GM23248 (cell line): ENCODE results near the gene POMGNT2. TPM values are rescaled to one million over a fixed set of nuclear protein-coding genes. Genes with fewer than 3 reads are reported as not detected.
A peak's percentile ranks its signal among the peaks of the same experiment; 100 is the strongest.

Source experiments
- DNase-seq: peaks from one replicate; pipeline ENCODE4 v3.0.0-alpha.2; 2015
- H2AFZ ChIP-seq: fragments of 200-600 bp; sonication (generic); 2 replicates; pipeline ENCODE4 v1.6.1; 2016; ENCODE audit warnings: antibody characterized with exemption
- H3F3A ChIP-seq: fragments of 200-600 bp; sonication (generic); 2 replicates; pipeline ENCODE4 v1.6.1; 2016; ENCODE audit warnings: mild to moderate bottlenecking, antibody characterized with exemption, mixed run types; ENCODE audit not compliant: insufficient read depth
- H3K27ac ChIP-seq: fragments of 200-600 bp; sonication (generic); 2 replicates; pipeline ENCODE4 v1.5.1; 2016; ENCODE audit warnings: mild to moderate bottlenecking
- H3K27me3 ChIP-seq: fragments of 200-600 bp; sonication (generic); replicated peaks from 2 replicates; pipeline ENCODE4 v1.6.1; 2016; ENCODE audit warnings: mild to moderate bottlenecking; ENCODE audit not compliant: insufficient read depth
- H3K36me3 ChIP-seq: fragments of 200-600 bp; sonication (generic); 2 replicates; pipeline ENCODE4 v1.6.1; 2016; ENCODE audit warnings: low read depth, mild to moderate bottlenecking
- H3K4me1 ChIP-seq: fragments of 200-600 bp; sonication (generic); 2 replicates; pipeline ENCODE4 v1.6.1; 2016; ENCODE audit warnings: mild to moderate bottlenecking; ENCODE audit not compliant: insufficient read depth
- H3K4me2 ChIP-seq: fragments of 200-600 bp; sonication (generic); one replicate; pipeline ENCODE4 v1.6.1; 2016; ENCODE audit warnings: mild to moderate bottlenecking; ENCODE audit not compliant: unreplicated experiment
- H3K4me3 ChIP-seq: fragments of 200-600 bp; sonication (generic); 2 replicates; pipeline ENCODE4 v1.5.1; 2016; ENCODE audit warnings: mild to moderate bottlenecking
- H3K79me2 ChIP-seq: fragments of 200-600 bp; sonication (generic); 2 replicates; pipeline ENCODE4 v1.6.1; 2016; ENCODE audit warnings: mild to moderate bottlenecking; ENCODE audit not compliant: insufficient read depth
- H3K9ac ChIP-seq: fragments of 200-600 bp; sonication (generic); 2 replicates; pipeline ENCODE4 v1.6.1; 2016; ENCODE audit warnings: mild to moderate bottlenecking
- H3K9me2 ChIP-seq: fragments of 200-600 bp; sonication (generic); 2 replicates; pipeline ENCODE4 v1.6.1; 2016; ENCODE audit warnings: mixed run types, mild to moderate bottlenecking, moderate library complexity; ENCODE audit not compliant: insufficient read depth
- H3K9me3 ChIP-seq: fragments of 200-600 bp; sonication (generic); one replicate; pipeline ENCODE4 v1.6.1; 2017; ENCODE audit warnings: low read depth
- H4K20me1 ChIP-seq: fragments of 200-600 bp; sonication (generic); 2 replicates; pipeline ENCODE4 v1.6.0; 2016; ENCODE audit not compliant: insufficient read depth
- EZH2 ChIP-seq: fragments of 200-600 bp; sonication (generic); IDR thresholded peaks from 2 replicates; pipeline ENCODE4 v1.6.1; 2018; ENCODE audit warnings: antibody characterized with exemption, mild to moderate bottlenecking; ENCODE audit not compliant: insufficient read depth, poor library complexity, severe bottlenecking
- EZH2phosphoT487 ChIP-seq: fragments of 200-600 bp; sonication (generic); IDR thresholded peaks from 2 replicates; pipeline ENCODE4 v1.6.1; 2018; ENCODE audit warnings: antibody characterized with exemption, moderate library complexity, mild to moderate bottlenecking, low read depth; ENCODE audit not compliant: insufficient read depth
- WGBS, 2 experiments: methylation state at CpG; one replicate each; pipeline ENCODE4 v1.1.6; 2015 to 2017; ENCODE audit warnings: low lambda C conversion rate in 2 of 2, low coverage in 1 of 2; ENCODE audit errors: missing lambda C conversion rate in 2 of 2; 5-methylcytosine and 5-hydroxymethylcytosine counted together
- in situ Hi-C: fragments of 300-500 bp; cut with MboI; formaldehyde crosslinking; loops from 2 replicates; pipeline ENCODE4 v1.15.0; 2020
- polyA plus RNA-seq: library from polyadenylated mRNA; unstranded; fragments of >200 nt; fragmentation: Nextera tagmentation; extraction: Ambion mirVana; gene quantifications from 2 replicates; pipeline ENCODE4 v1.2.1, GENCODE V29; 2016
- total RNA-seq: library from RNA; depleted of rRNA; stranded (reverse); fragments of >200 nt; shearing (Covaris generic); gene quantifications from 2 replicates; pipeline ENCODE4 v1.2.3, GENCODE V29; 2014; rRNA removed

POMGNT2 gene
- 11.6 and 14.5 TPM in 2 replicates for total RNA-seq
- 10.6 and 11.6 TPM in 2 replicates for polyA plus RNA-seq

DNA sequence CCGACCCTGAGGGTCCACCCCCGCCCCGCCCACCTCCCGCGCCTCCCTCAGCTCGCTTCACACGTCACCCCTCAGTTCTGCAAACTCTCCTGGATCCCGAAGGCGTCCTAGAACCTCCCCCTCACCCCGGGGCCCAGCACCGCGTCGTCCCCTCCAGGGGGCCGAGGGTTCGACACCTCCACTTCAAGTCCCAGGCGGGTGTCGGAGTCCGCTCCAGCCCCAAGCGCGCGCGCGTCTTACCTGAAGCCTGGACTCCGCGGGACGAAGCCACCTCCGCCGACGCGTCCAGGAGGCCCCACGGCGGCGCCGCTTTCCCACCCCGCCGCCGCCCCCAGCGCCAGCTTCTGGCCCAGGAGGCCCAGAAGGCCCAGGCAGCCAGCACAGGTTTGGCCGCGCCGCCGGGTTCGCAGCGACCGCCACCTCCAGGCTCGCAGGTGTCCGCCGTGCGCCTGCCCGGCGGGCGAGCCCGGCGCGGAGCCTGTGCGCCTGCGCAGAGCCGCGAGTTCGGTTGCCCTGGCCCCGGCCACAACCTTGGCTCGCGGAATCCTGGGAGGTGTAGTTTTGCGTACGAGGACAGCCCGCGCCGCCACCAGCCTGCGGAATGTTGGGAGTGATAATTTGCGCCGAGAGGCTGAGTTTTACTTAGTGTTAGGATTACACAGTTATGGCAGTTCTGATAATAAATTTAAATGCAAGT lies at the start of gene POMGNT2:
POMGNT2 (minus strand) TSS at position 484 of the 697 bp plus-strand sequence. CDS start 24,648 bp downstream, outside the sequence.
- Histone ChIP-seq H3K4me1 (peaks cover 6% of the 10 kb centered on the region; the same call in 1 of the 2 replicates), H3F3A (no peaks in the 10 kb centered on the region), H4K20me1 (no peaks in the 10 kb centered on the region), H3K4me2 (peak within 1 kb of the TSS; percentile 93), H3K79me2 (no peaks in the 10 kb centered on the region), H3K9me3 (no peaks in the 10 kb centered on the region), H3K27ac (no peak within 1 kb of the TSS), H3K4me3 (peak within 1 kb of the TSS; percentile 89), H3K36me3 (no peaks in the 10 kb centered on the region), H3K27me3 (no peaks in the 10 kb centered on the region), H3K9ac (peak within 1 kb of the TSS; percentile 81), H2AFZ (peak within 1 kb of the TSS; percentile 99), H3K9me2 (no peaks in the 10 kb centered on the region)
- peak; percentile 91 for DNase-seq
- in situ Hi-C loops = no loop called here
- WGBS, 2 experiments = 0 to 1% methylated on average over 31 to 64 of the region's 71 CpGs
- no peak for TF ChIP-seq EZH2
- no peak for TF ChIP-seq EZH2phosphoT487

DNA sequence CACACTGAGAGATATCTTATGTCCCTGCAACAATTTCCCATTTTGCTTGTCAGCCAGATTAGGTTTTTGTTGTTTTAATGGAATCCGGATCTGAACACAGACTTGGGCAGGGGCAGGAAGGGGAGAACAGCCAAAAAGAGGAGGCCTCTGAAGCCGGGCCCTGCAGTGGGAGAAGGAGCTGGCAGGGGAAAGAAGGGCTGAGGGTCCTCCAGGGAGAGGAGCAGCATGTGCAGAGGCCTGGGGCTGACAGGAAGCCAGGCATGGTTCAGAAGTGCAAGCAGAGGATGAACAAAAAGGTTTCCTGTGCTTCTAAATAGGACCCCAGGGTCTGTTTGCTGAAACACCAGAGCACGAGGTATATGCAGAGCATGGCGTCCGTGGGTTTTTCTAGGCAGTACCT lies 49.1 kb upstream of the POMGNT2 start:
- DNase-seq = no peak
- no peaks in the 10 kb centered on the region for H4K20me1 ChIP-seq
- TF ChIP-seq EZH2phosphoT487 (no peak), EZH2 (no peak)
- in situ Hi-C loops = loop anchor here (5.0 kb wide), 1 partner anchor 193 kb away; no protein-coding TSS in a partner anchor
- H3K79me2 ChIP-seq = no peaks in the 10 kb centered on the region
- no peak overlapping the region for H3K4me2 ChIP-seq
- H3K27ac ChIP-seq = no peak overlapping the region
- H3K9ac ChIP-seq = no peak overlapping the region
- no peaks in the 10 kb centered on the region for H3K27me3 ChIP-seq
- peaks cover 10% of the 10 kb centered on the region; the same call in 1 of the 2 replicates for H3K4me1 ChIP-seq
- H3K4me3 ChIP-seq = no peak overlapping the region
- no peaks in the 10 kb centered on the region for H3K9me2 ChIP-seq
- WGBS, 2 experiments = 87 to 93% methylated on average over 5 of the region's 5 CpGs
- H2AFZ ChIP-seq = no peak overlapping the region
- H3K36me3 ChIP-seq = no peaks in the 10 kb centered on the region
- H3F3A ChIP-seq = no peaks in the 10 kb centered on the region
- H3K9me3 ChIP-seq = no peaks in the 10 kb centered on the region

DNA sequence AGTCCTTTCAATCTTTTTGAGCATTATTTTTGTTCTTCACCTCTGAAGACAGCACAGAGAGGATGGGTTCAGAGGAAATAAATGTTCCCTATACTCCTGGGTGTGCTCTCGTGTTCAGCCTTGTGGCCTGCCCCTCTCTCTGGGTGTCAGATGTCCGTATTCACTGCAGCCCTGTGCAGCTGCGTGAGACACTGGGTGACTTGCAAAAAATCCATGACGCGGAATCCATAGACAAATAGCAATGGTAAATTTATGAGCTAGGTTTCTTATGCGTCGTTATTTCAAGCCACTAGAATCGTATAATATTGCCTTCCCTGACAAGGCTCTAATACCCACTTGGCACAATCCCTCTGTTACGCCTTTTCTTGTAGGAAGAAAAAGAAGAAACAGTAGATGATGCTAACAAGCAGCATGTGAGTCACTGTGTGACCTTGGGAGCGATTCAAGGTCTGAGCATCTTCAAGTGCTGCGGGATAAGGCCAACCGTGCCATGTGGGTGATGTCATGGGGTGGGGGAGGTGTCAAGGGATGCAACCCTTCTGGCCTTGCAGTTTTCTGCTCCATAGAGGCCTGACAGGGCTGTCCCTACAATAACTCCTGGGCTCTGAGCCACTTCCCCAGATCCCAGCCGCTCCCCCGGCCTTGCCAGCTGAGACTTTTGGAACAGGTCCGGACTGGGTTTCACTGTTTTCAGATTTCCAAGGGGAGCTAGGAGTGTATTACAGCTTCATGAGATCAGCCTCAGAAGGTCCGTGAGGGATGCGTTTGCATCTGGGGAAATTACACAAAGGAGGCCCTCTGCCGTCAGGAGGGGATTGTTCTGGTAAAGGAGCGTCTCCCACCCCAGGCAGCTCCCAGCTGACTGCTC lies 47.6 kb upstream of the POMGNT2 start:
- WGBS, 2 experiments = 11 to 12% methylated on average over 16 to 19 of the region's 19 CpGs
- H3K4me1 ChIP-seq = peaks cover 10% of the 10 kb centered on the region; the same call in 1 of the 2 replicates
- DNase-seq = peak; percentile 86
- H3K4me3 ChIP-seq = no peak overlapping the region
- no peaks in the 10 kb centered on the region for H4K20me1 ChIP-seq
- no peaks in the 10 kb centered on the region for H3F3A ChIP-seq
- peak overlapping the region; percentile 16; the same call in 1 of the 2 replicates for H3K27ac ChIP-seq
- no peaks in the 10 kb centered on the region for H3K36me3 ChIP-seq
- no peak overlapping the region for H2AFZ ChIP-seq
- H3K79me2 ChIP-seq = no peaks in the 10 kb centered on the region
- peak overlapping the region; percentile 5 for H3K4me2 ChIP-seq
- H3K9ac ChIP-seq = no peak overlapping the region
- H3K9me2 ChIP-seq = no peaks in the 10 kb centered on the region
- no peaks in the 10 kb centered on the region for H3K9me3 ChIP-seq
- H3K27me3 ChIP-seq = no peaks in the 10 kb centered on the region
- TF ChIP-seq EZH2phosphoT487 = no peak
- no peak for TF ChIP-seq EZH2
- in situ Hi-C loops = loop anchor here (5.0 kb wide), 1 partner anchor 191 kb away; no protein-coding TSS in a partner anchor

DNA sequence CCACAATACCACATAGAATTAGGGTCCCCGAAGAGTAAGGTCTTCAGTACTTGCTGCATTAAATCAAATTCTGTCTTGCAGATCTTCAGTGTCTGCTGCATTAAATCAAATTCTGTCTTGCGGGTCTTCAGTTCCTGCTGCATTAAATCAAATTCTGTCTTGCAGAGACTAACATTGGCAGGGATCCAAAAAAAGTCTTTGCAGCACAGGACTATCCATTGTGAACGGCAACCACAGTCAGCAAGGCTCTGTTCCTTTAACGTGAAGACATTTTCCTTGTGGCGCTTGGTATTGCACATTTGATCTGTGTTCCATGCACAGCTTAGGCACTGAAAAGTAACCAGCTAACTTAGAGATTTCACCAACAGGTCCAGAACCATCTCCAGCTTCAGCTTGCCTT lies 46.8 kb upstream of the POMGNT2 start:
- H4K20me1 ChIP-seq = no peaks in the 10 kb centered on the region
- H3K27me3 ChIP-seq = no peaks in the 10 kb centered on the region
- H3K79me2 ChIP-seq = no peaks in the 10 kb centered on the region
- DNase-seq = no peak
- no peaks in the 10 kb centered on the region for H3F3A ChIP-seq
- no peaks in the 10 kb centered on the region for H3K9me2 ChIP-seq
- H3K27ac ChIP-seq = no peak overlapping the region
- TF ChIP-seq EZH2 = no peak
- no peak for TF ChIP-seq EZH2phosphoT487
- WGBS, 2 experiments = 60 to 61% methylated on average over 5 of the region's 5 CpGs
- peaks cover 10% of the 10 kb centered on the region; the same call in 1 of the 2 replicates for H3K4me1 ChIP-seq
- H2AFZ ChIP-seq = no peak overlapping the region
- no peaks in the 10 kb centered on the region for H3K9me3 ChIP-seq
- no peaks in the 10 kb centered on the region for H3K36me3 ChIP-seq
- no peak overlapping the region for H3K4me3 ChIP-seq
- no peak overlapping the region for H3K4me2 ChIP-seq
- H3K9ac ChIP-seq = no peak overlapping the region
- in situ Hi-C loops = loop anchor here (5.0 kb wide), 1 partner anchor 190 kb away; no protein-coding TSS in a partner anchor
